Right lobe of liver (tissue), 4 donors: ENCODE measurements around the gene FSTL5.

Experiments used
- POLR2A ChIP-seq: fragments of 450-650 bp; IDR thresholded peaks from one replicate; pipeline ENCODE4 v1.6.1; 2017; ENCODE audit warnings: antibody characterized with exemption, mild to moderate bottlenecking
- TF ChIP-seq, protein P1 (sequence below), 4 donors: fragments of 200-600 bp in 3 of 4; fragments of 450-650 bp in 1 of 4; IDR thresholded peaks; one replicate each; pipeline versions ENCODE4 v1.5.1 to v1.8.0; 2016 to 2022; ENCODE audit warnings: antibody characterized with exemption in 4 of 4, mild to moderate bottlenecking in 2 of 4
- donor health status: DM: no; HTN: no; CAD: no.
- donor health status: DM: no; HTN: no; CAD: no.
- donor health status: DM: no; HTN: yes; CAD: no.

DNA sequence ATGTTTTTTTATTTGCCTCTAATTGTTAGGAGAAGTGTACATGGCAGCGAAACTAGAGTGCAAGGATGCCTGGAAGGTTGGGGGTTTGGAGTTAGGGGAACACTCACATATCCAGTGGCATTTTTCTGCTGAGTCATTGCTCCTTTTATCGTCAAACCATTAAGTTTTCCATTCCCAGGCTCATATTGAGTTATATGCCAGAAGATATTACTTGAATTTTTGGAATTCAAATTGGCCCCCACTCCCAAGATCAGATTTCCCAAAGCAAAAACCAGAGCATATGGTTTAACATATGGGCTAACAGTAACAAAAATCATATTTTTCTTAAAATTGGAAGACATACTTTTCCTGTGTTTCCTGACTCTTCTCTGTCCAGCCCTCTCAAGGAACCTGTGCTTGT, 152.7 kb downstream of the FSTL5 start:
- TF ChIP-seq, protein P1, sequence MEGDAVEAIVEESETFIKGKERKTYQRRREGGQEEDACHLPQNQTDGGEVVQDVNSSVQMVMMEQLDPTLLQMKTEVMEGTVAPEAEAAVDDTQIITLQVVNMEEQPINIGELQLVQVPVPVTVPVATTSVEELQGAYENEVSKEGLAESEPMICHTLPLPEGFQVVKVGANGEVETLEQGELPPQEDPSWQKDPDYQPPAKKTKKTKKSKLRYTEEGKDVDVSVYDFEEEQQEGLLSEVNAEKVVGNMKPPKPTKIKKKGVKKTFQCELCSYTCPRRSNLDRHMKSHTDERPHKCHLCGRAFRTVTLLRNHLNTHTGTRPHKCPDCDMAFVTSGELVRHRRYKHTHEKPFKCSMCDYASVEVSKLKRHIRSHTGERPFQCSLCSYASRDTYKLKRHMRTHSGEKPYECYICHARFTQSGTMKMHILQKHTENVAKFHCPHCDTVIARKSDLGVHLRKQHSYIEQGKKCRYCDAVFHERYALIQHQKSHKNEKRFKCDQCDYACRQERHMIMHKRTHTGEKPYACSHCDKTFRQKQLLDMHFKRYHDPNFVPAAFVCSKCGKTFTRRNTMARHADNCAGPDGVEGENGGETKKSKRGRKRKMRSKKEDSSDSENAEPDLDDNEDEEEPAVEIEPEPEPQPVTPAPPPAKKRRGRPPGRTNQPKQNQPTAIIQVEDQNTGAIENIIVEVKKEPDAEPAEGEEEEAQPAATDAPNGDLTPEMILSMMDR (IDR thresholded peaks at IDR 0.05): no peak
- no peak for TF ChIP-seq POLR2A
